HEK293 (cell line): ENCODE data around the gene IDI2.
A peak's percentile ranks its signal among the peaks of the same experiment; 100 is the strongest.

Experiments used
- CTCF ChIA-PET: fragments of 350-600 bp; formaldehyde crosslinking; extraction: SDS; loops from one replicate; lab custom pipeline; 2021; ENCODE audit warnings: antibody characterized with exemption; lab: Yijun Ruan, JAX
- POLR2A ChIA-PET: fragments of 300-600 bp; formaldehyde crosslinking; extraction: SDS; loops from one replicate; lab custom pipeline; 2020; ENCODE audit warnings: antibody characterized with exemption, inconsistent platforms; lab: Yijun Ruan, JAX
- H3K27ac ChIP-seq: fragments of 200-500 bp; sonication (Bioruptor generic); 2 replicates; pipeline ENCODE4 v1.5.1; 2014; ENCODE audit warnings: low read depth, low read length, control low read depth, inconsistent platforms; ENCODE audit errors: extremely low read depth
- H3K36me3 ChIP-seq, 2 experiments: fragments of 200-500 bp in 1 of 2; sonication (Bioruptor generic) in 1 of 2; 1 replicate in 1 of 2; 2 replicates in 1 of 2; pipeline ENCODE4 v1.5.1; 2014 to 2017; ENCODE audit warnings: inconsistent platforms in 2 of 2, low read length in 2 of 2; ENCODE audit not compliant: control insufficient read depth in 2 of 2, insufficient read depth in 1 of 2
- H3K4me1 ChIP-seq: fragments of 200-500 bp; sonication (Bioruptor generic); 2 replicates; pipeline ENCODE4 v1.5.1; 2014; ENCODE audit warnings: mild to moderate bottlenecking, low read length, inconsistent platforms; ENCODE audit not compliant: control insufficient read depth, insufficient read depth
- H3K4me3 ChIP-seq: 2 replicates; pipeline ENCODE4 v1.5.1; 2011; ENCODE audit warnings: low read depth, mild to moderate bottlenecking, control low read depth, low read length, moderate library complexity
- H3K9me3 ChIP-seq: fragments of 200-500 bp; sonication (Bioruptor generic); 2 replicates; pipeline ENCODE4 v1.5.1; 2014; ENCODE audit warnings: low read depth, low read length, inconsistent platforms; ENCODE audit not compliant: control insufficient read depth, insufficient read depth
- HOXA7 ChIP-seq: sonication (generic); formaldehyde crosslinking; IDR thresholded peaks from 2 replicates; pipeline ENCODE4 v1.8.1; 2022; ENCODE audit warnings: missing genetic modification reagents, borderline replicate concordance
- RBAK ChIP-seq: fragments of 450-650 bp; formaldehyde crosslinking; IDR thresholded peaks from 2 replicates; pipeline ENCODE4 v1.5.1; 2016; ENCODE audit warnings: missing biosample characterization, missing genetic modification characterization
- SP3 ChIP-seq: fragments of 450-650 bp; formaldehyde crosslinking; IDR thresholded peaks from 2 replicates; pipeline ENCODE4 v1.5.1; 2016; ENCODE audit warnings: missing biosample characterization, missing genetic modification characterization
- ZBTB20 ChIP-seq: fragments of 450-650 bp; formaldehyde crosslinking; IDR thresholded peaks from 2 replicates; pipeline ENCODE4 v1.5.1; 2016; ENCODE audit warnings: missing biosample characterization, missing genetic modification characterization
- ZBTB21 ChIP-seq: fragments of 450-650 bp; formaldehyde crosslinking; IDR thresholded peaks from 2 replicates; pipeline ENCODE4 v1.5.1; 2017; ENCODE audit warnings: missing biosample characterization, missing genetic modification characterization
- ZNF112 ChIP-seq: fragments of 450-650 bp; formaldehyde crosslinking; IDR thresholded peaks from 2 replicates; pipeline ENCODE4 v1.5.0; 2017; ENCODE audit warnings: missing biosample characterization, missing genetic modification characterization
- ZNF202 ChIP-seq: fragments of 450-650 bp; formaldehyde crosslinking; IDR thresholded peaks from 2 replicates; pipeline ENCODE4 v1.5.1; 2016; ENCODE audit warnings: missing biosample characterization, missing genetic modification characterization, borderline replicate concordance
- ZNF24 ChIP-seq: fragments of 450-650 bp; formaldehyde crosslinking; IDR thresholded peaks from 2 replicates; pipeline ENCODE4 v1.5.1; 2016; ENCODE audit warnings: missing biosample characterization, missing genetic modification characterization
- ZNF302 ChIP-seq: fragments of 450-650 bp; formaldehyde crosslinking; IDR thresholded peaks from 2 replicates; pipeline ENCODE4 v1.5.1; 2016; ENCODE audit warnings: missing biosample characterization, missing genetic modification characterization, low read depth
- ZNF341 ChIP-seq: fragments of 450-650 bp; formaldehyde crosslinking; IDR thresholded peaks from 2 replicates; pipeline ENCODE4; 2016; ENCODE audit warnings: low read depth, missing biosample characterization, missing genetic modification characterization
- ZNF391 ChIP-seq: fragments of 450-650 bp; formaldehyde crosslinking; IDR thresholded peaks from 2 replicates; pipeline ENCODE4 v1.5.1; 2016; ENCODE audit warnings: low read depth, missing biosample characterization, missing genetic modification characterization, borderline replicate concordance
- ZNF426 ChIP-seq: fragments of 450-650 bp; formaldehyde crosslinking; IDR thresholded peaks from 2 replicates; pipeline ENCODE4 v1.5.1; 2017; ENCODE audit warnings: missing biosample characterization, missing genetic modification characterization, mild to moderate bottlenecking, inconsistent platforms, moderate library complexity
- ZNF529 ChIP-seq: fragments of 450-650 bp; formaldehyde crosslinking; IDR thresholded peaks from 2 replicates; pipeline ENCODE4 v1.5.1; 2017; ENCODE audit warnings: missing genetic modification characterization, missing biosample characterization; ENCODE audit not compliant: insufficient replicate concordance
- ZNF629 ChIP-seq: fragments of 450-650 bp; formaldehyde crosslinking; IDR thresholded peaks from 2 replicates; pipeline ENCODE4 v1.5.1; 2017; ENCODE audit warnings: missing biosample characterization, missing genetic modification characterization
- ZNF830 ChIP-seq: fragments of 450-650 bp; IDR thresholded peaks from 2 replicates; pipeline ENCODE4 v1.5.0; 2018; ENCODE audit warnings: missing biosample characterization, missing genetic modification characterization, low read depth, mild to moderate bottlenecking, moderate library complexity
- TF ChIP-seq, protein P1 (sequence below): fragments of 450-650 bp; formaldehyde crosslinking; IDR thresholded peaks from 2 replicates; pipeline ENCODE4 v1.5.1; 2016; ENCODE audit warnings: missing biosample characterization, missing genetic modification characterization
- TF ChIP-seq, protein P2 (sequence below): fragments of 450-650 bp; formaldehyde crosslinking; IDR thresholded peaks from 2 replicates; pipeline ENCODE4 v1.5.1; 2016; ENCODE audit warnings: missing biosample characterization, missing genetic modification characterization
- TF ChIP-seq, protein P3 (sequence below): fragments of 450-650 bp; formaldehyde crosslinking; IDR thresholded peaks from 2 replicates; pipeline ENCODE4 v1.5.1; 2016; ENCODE audit warnings: missing biosample characterization, missing genetic modification characterization, borderline replicate concordance

IDI2 gene

DNA sequence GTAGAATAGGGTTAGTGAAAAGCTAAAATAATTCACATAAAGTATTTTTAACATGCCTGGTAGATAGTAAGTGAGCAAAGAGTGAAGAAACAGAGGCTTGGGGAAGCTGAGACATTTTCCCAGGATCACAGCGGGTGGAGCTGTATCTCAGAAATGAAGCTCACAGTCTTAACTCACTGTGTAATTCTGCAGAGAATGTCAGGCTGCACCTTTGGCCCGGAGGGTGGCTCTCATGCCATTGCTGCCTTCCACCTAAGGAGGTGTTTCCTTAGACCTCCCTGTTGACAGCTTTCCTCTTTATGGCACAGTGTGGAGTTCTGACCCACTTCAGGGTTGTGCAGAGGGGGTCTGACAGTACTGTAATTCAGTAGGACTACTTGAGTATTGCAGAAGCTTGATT, 40.3 kb downstream of the IDI2 start (continued):
- TF ChIP-seq ZNF24 (tag by site-specific recombination) (no peak), RBAK (no peak), ZBTB21 (tag by site-specific recombination) (no peak)

DNA sequence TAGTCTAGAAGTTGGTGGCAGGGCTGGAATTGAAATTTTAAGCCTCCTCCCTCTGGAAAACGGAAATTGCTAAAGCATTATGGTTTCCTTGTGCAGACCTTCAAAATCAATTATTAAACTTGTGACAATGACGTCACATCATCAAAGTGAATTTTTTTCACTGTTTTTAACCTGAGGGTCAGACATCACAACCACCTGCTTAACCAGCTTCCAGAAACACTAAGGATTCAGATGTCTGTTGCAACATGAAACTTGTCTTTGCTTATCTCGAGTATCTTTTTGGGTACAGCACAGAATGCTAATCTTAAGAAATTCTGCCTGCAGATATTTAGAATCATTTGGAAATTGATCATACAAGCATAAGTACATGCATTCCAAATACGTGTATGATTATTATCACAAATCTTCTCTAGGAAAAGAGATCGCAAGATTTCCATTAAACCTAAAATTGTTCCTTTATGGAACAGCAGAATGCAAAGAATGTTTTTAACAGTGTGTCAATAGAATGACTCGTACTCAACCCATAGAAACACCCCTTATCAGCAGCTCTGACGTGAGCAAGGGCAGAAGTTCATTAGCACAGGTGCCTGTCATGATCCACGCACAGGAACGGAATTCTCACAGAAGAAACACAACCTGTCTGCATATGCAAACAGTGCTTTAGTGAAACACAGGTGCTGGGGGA, 41.5 kb downstream of the IDI2 start:
- Histone ChIP-seq H3K9me3 (no peaks in the 10 kb centered on the region), H3K27ac (no peak overlapping the region), H3K36me3 (peaks cover 0 to 7% of the 10 kb centered on the region in 2 experiments; a peak in 2 of 3 replicates), H3K4me3 (no peak overlapping the region), H3K4me1 (no peaks in the 10 kb centered on the region)
- ChIA-PET CTCF (no interaction called here), POLR2A (no interaction called here)
- peak; percentile 42; the same call in 1 of the 2 replicates for TF ChIP-seq ZNF629 (tag by site-specific recombination)
- no peak for TF ChIP-seq ZNF830 (tag by site-specific recombination)

DNA sequence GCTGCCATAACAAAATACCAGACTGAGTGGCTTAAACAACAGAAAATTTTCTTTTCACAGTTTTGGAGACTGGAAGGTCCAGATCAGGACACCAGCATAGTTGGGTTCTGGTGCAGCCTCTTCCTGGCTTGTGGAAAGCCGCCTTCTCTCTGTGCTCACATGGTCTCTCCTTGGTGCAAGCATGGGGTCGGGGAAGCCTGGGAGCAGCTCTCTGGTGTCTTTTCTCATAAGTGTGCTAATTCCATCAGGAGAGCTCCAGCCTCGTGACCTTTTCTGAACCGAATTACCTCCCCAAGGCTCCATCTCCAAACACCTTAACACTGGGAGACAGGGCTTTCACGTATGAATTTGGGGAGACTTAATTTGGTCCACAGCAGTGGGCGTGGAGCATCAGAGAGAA, 42.3 kb downstream of the IDI2 start:
- no peak overlapping the region for H3K4me3 ChIP-seq
- H3K36me3 ChIP-seq, result peaks cover 0 to 7% of the 10 kb centered on the region in 2 experiments; a peak in 1 of 3 replicates
- H3K9me3 ChIP-seq, result no peaks in the 10 kb centered on the region
- ChIA-PET CTCF (interaction anchor here (0.6 kb wide), 1 partner anchor 34 kb away, joined by 3 read pairs; no protein-coding TSS in a partner anchor), POLR2A (no interaction called here)
- H3K4me1 ChIP-seq, result no peaks in the 10 kb centered on the region
- TF ChIP-seq, protein P1, sequence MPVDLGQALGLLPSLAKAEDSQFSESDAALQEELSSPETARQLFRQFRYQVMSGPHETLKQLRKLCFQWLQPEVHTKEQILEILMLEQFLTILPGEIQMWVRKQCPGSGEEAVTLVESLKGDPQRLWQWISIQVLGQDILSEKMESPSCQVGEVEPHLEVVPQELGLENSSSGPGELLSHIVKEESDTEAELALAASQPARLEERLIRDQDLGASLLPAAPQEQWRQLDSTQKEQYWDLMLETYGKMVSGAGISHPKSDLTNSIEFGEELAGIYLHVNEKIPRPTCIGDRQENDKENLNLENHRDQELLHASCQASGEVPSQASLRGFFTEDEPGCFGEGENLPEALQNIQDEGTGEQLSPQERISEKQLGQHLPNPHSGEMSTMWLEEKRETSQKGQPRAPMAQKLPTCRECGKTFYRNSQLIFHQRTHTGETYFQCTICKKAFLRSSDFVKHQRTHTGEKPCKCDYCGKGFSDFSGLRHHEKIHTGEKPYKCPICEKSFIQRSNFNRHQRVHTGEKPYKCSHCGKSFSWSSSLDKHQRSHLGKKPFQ (tag by site-specific recombination), result no peak
- TF ChIP-seq ZNF426 (tag by site-specific recombination) (no peak), ZNF529 (tag by site-specific recombination) (no peak), ZNF202 (tag by site-specific recombination) (no peak), ZNF341 (no peak), ZNF391 (tag by site-specific recombination) (no peak), ZNF112 (tag by site-specific recombination) (no peak), ZBTB20 (tag by site-specific recombination) (no peak), SP3 (tag by site-specific recombination) (no peak), HOXA7 (CRISPR knock-in tag) (no peak), ZNF302 (tag by site-specific recombination) (no peak)
- TF ChIP-seq, protein P2, sequence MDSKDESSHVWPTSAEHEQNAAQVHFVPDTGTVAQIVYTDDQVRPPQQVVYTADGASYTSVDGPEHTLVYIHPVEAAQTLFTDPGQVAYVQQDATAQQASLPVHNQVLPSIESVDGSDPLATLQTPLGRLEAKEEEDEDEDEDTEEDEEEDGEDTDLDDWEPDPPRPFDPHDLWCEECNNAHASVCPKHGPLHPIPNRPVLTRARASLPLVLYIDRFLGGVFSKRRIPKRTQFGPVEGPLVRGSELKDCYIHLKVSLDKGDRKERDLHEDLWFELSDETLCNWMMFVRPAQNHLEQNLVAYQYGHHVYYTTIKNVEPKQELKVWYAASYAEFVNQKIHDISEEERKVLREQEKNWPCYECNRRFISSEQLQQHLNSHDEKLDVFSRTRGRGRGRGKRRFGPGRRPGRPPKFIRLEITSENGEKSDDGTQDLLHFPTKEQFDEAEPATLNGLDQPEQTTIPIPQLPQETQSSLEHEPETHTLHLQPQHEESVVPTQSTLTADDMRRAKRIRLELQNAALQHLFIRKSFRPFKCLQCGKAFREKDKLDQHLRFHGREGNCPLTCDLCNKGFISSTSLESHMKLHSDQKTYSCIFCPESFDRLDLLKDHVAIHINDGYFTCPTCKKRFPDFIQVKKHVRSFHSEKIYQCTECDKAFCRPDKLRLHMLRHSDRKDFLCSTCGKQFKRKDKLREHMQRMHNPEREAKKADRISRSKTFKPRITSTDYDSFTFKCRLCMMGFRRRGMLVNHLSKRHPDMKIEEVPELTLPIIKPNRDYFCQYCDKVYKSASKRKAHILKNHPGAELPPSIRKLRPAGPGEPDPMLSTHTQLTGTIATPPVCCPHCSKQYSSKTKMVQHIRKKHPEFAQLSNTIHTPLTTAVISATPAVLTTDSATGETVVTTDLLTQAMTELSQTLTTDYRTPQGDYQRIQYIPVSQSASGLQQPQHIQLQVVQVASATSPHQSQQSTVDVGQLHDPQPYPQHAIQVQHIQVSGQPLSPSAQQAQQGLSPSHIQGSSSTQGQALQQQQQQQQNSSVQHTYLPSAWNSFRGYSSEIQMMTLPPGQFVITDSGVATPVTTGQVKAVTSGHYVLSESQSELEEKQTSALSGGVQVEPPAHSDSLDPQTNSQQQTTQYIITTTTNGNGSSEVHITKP (tag by site-specific recombination), result no peak
- TF ChIP-seq, protein P3, sequence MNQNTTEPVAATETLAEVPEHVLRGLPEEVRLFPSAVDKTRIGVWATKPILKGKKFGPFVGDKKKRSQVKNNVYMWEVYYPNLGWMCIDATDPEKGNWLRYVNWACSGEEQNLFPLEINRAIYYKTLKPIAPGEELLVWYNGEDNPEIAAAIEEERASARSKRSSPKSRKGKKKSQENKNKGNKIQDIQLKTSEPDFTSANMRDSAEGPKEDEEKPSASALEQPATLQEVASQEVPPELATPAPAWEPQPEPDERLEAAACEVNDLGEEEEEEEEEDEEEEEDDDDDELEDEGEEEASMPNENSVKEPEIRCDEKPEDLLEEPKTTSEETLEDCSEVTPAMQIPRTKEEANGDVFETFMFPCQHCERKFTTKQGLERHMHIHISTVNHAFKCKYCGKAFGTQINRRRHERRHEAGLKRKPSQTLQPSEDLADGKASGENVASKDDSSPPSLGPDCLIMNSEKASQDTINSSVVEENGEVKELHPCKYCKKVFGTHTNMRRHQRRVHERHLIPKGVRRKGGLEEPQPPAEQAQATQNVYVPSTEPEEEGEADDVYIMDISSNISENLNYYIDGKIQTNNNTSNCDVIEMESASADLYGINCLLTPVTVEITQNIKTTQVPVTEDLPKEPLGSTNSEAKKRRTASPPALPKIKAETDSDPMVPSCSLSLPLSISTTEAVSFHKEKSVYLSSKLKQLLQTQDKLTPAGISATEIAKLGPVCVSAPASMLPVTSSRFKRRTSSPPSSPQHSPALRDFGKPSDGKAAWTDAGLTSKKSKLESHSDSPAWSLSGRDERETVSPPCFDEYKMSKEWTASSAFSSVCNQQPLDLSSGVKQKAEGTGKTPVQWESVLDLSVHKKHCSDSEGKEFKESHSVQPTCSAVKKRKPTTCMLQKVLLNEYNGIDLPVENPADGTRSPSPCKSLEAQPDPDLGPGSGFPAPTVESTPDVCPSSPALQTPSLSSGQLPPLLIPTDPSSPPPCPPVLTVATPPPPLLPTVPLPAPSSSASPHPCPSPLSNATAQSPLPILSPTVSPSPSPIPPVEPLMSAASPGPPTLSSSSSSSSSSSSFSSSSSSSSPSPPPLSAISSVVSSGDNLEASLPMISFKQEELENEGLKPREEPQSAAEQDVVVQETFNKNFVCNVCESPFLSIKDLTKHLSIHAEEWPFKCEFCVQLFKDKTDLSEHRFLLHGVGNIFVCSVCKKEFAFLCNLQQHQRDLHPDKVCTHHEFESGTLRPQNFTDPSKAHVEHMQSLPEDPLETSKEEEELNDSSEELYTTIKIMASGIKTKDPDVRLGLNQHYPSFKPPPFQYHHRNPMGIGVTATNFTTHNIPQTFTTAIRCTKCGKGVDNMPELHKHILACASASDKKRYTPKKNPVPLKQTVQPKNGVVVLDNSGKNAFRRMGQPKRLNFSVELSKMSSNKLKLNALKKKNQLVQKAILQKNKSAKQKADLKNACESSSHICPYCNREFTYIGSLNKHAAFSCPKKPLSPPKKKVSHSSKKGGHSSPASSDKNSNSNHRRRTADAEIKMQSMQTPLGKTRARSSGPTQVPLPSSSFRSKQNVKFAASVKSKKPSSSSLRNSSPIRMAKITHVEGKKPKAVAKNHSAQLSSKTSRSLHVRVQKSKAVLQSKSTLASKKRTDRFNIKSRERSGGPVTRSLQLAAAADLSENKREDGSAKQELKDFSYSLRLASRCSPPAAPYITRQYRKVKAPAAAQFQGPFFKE (tag by site-specific recombination), result no peak
- H3K27ac ChIP-seq, result no peak overlapping the region
